A673 (cell line): ENCODE data around the gene ZNF689. TPM values are rescaled to one million over a fixed set of nuclear protein-coding genes. Genes with fewer than 3 reads are reported as not detected.

Experiments
- BruUV-seq: library from RNA; stranded (reverse); fragments of 400-500 nt; replicated peaks from 2 replicates; lab custom pipeline; 2021; lab: Mats Ljungman, UMichigan
- CTCF ChIA-PET: fragments of 300-600 bp; sonication (Branson Sonifier 250); formaldehyde crosslinking; loops from one replicate; lab custom pipeline; 2022; ENCODE audit warnings: antibody characterized with exemption; lab: Charles Lee
- POLR2A ChIA-PET: fragments of 300-600 bp; sonication (Branson Sonifier 250); formaldehyde crosslinking; loops from one replicate; lab custom pipeline; 2022; ENCODE audit warnings: antibody characterized with exemption; ENCODE audit not compliant: low non-redundant PET; lab: Charles Lee
- DNase-seq: peaks from one replicate; pipeline ENCODE4 v3.0.0-alpha.2; 2015; ENCODE audit warnings: low spot score
- H3K27ac ChIP-seq: fragments of 200-600 bp; sonication (generic); 2 replicates; pipeline ENCODE4 v1.5.1; 2016; ENCODE audit warnings: mixed run types, low read depth, mild to moderate bottlenecking, mixed read lengths, antibody characterized with exemption, low read length; ENCODE audit not compliant: poor library complexity, severe bottlenecking
- H3K27me3 ChIP-seq: fragments of 200-600 bp; sonication (generic); replicated peaks from 2 replicates; pipeline ENCODE4 v1.6.1; 2017; ENCODE audit warnings: mixed run types, low read depth, mild to moderate bottlenecking, mixed read lengths, antibody characterized with exemption, low read length; ENCODE audit not compliant: insufficient read depth, poor library complexity
- H3K36me3 ChIP-seq: fragments of 200-600 bp; sonication (generic); 2 replicates; pipeline ENCODE4 v1.6.1; 2016; ENCODE audit warnings: mixed run types, mild to moderate bottlenecking, mixed read lengths, antibody characterized with exemption, low read length; ENCODE audit not compliant: insufficient read depth, poor library complexity, severe bottlenecking
- H3K4me1 ChIP-seq: fragments of 200-600 bp; sonication (generic); 2 replicates; pipeline ENCODE4 v1.6.1; 2017; ENCODE audit warnings: mixed run types, mild to moderate bottlenecking, mixed read lengths, antibody characterized with exemption, low read length; ENCODE audit not compliant: insufficient read depth, poor library complexity, severe bottlenecking
- H3K4me3 ChIP-seq: fragments of 200-600 bp; sonication (generic); 2 replicates; pipeline ENCODE4 v1.5.1; 2016; ENCODE audit warnings: low read depth, mixed run types, mild to moderate bottlenecking, mixed read lengths, low read length; ENCODE audit not compliant: poor library complexity, severe bottlenecking
- H3K9me3 ChIP-seq: fragments of 200-600 bp; sonication (generic); 2 replicates; pipeline ENCODE4 v1.6.1; 2016; ENCODE audit warnings: mixed run types, low read depth, mild to moderate bottlenecking, mixed read lengths, antibody characterized with exemption, low read length; ENCODE audit not compliant: poor library complexity, severe bottlenecking
- CTCF ChIP-seq: fragments of 300-800, 200-600 bp; sonication (generic); conservative IDR thresholded peaks from 2 replicates; pipeline ENCODE4 v1.5.1; 2017; ENCODE audit warnings: low read depth, mild to moderate bottlenecking, antibody characterized with exemption, low read length, moderate library complexity, mixed read lengths
- EZH2 ChIP-seq: fragments of 200-600 bp; sonication (generic); IDR thresholded peaks from 2 replicates; pipeline ENCODE4 v1.6.1; 2017; ENCODE audit warnings: borderline replicate concordance, low read depth, mild to moderate bottlenecking, mixed read lengths, antibody characterized with exemption, low read length; ENCODE audit not compliant: poor library complexity, severe bottlenecking
- intact Hi-C: fragments of 100-400 bp; cut with micrococcal nuclease; formaldehyde crosslinking; loops from one replicate; pipeline ENCODE4 v1.10.0; 2022; ENCODE audit not compliant: unreplicated experiment
- total RNA-seq: library from RNA; stranded (reverse); gene quantifications from 2 replicates; pipeline ENCODE4 v1.2.3, GENCODE V29; 2021

Gene ZNF689
- total RNA-seq, 1 experiment from 2014 or later = 21.1 TPM

DNA sequence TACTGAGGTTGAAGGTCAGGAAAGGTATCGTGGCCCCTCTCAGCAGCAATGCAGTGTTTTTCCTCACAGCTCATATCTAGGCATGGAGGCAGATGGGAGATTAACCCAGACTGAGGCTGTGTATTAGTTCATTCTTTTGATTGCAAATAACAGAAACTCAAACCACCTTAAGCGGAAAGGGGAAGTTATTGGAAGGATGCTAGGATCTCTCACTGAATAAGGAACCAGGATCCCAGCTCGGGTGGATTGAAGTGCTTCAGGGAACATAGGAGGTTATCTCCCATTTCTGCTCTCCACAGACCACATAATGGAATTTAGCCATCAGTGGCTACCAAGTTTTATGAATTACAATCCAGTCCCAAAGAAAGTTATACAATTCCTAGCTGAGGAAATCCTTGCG, 8.2 kb downstream of the ZNF689 start:
- no peak overlapping the region for H3K4me3 ChIP-seq
- CTCF ChIA-PET = no interaction called here
- H3K36me3 ChIP-seq = peaks cover 38% of the 10 kb centered on the region
- DNase-seq = no peak
- intact Hi-C loops = no loop called here
- no peaks in the 10 kb centered on the region for H3K9me3 ChIP-seq
- POLR2A ChIA-PET = no interaction called here
- TF ChIP-seq EZH2 = no peak
- TF ChIP-seq CTCF = no peak
- H3K27ac ChIP-seq = no peak overlapping the region
- H3K27me3 ChIP-seq = no peaks in the 10 kb centered on the region
- no peaks in the 10 kb centered on the region for H3K4me1 ChIP-seq
- no TSS peak for BruUV-seq

- no peak for TF ChIP-seq CTCF
- no peak for TF ChIP-seq EZH2
- Histone ChIP-seq H3K27ac (no peak overlapping the region), H3K4me3 (no peak overlapping the region), H3K4me1 (no peaks in the 10 kb centered on the region), H3K9me3 (no peaks in the 10 kb centered on the region), H3K36me3 (peaks cover 28% of the 10 kb centered on the region), H3K27me3 (no peaks in the 10 kb centered on the region)
- DNase-seq = no peak
- intact Hi-C loops = no loop called here
- ChIA-PET POLR2A (no interaction called here), CTCF (no interaction called here)
- BruUV-seq = no TSS peak
These were observed 9.3 kb downstream of the ZNF689 start for GRCh38 chr16:30600929-30601328.

DNA sequence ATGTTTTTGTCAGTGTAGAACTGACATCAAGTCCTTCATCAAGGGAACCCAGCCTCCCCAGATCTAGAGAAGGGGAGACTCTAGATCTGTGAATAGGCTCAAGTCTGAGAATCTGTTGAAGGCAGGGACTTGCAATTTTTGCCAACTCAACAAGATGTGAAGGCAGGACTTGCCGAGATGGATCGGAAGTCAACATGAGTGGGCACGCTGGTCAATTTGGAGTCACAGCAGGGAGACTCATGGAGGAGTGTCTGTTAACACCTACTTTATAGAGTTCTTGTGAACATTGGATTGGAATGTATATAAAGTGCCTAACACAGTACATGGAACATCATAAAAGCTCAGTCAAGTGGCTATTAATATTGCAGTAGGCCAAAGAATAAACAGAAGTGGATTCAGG, 10.0 kb downstream of the ZNF689 start:
- no TSS peak for BruUV-seq
- DNase-seq = no peak
- no peak overlapping the region for H3K27ac ChIP-seq
- no peak overlapping the region for H3K4me3 ChIP-seq
- H3K9me3 ChIP-seq = no peaks in the 10 kb centered on the region
- H3K4me1 ChIP-seq = no peaks in the 10 kb centered on the region
- H3K36me3 ChIP-seq = peaks cover 22% of the 10 kb centered on the region
- intact Hi-C loops = no loop called here
- POLR2A ChIA-PET = interaction anchor here (0.6 kb wide), 1 partner anchor 894 kb away, joined by 3 read pairs; no protein-coding TSS in a partner anchor
- CTCF ChIA-PET = interaction anchor here (0.9 kb wide), 1 partner anchor 170 kb away, joined by 3 read pairs; the partner anchor contains the start of gene DCTPP1
- no peak for TF ChIP-seq CTCF
- no peak for TF ChIP-seq EZH2
- no peaks in the 10 kb centered on the region for H3K27me3 ChIP-seq
